H1 (cell line): ENCODE measurements around the gene RNF2. TPM values are rescaled to one million over a fixed set of nuclear protein-coding genes. Genes with fewer than 3 reads are reported as not detected.
"Not testable (repeated sequence)": the region's sequence is repeated elsewhere in the genome, so short reads cannot be mapped to it uniquely, and the experiment has no call there.

Experiments used
- CTCF ChIA-PET: fragments of 300-600 bp; sonication (Branson Sonifier 250); formaldehyde crosslinking; loops from one replicate; lab custom pipeline; 2021; ENCODE audit not compliant: partially characterized antibody; lab: Charles Lee
- POLR2A ChIA-PET: fragments of 300-600 bp; sonication (Branson Sonifier 250); formaldehyde crosslinking; loops from one replicate; lab custom pipeline; 2021; ENCODE audit warnings: inconsistent platforms; ENCODE audit not compliant: partially characterized antibody; lab: Charles Lee
- DNase-seq, 2 experiments: peaks; one replicate each; pipeline versions ENCODE4 v3.0.0 to v3.0.0-alpha.2; 2010 to 2022; ENCODE audit warnings: low spot score in 2 of 2, low read depth in 1 of 2, mixed read lengths in 1 of 2
- FAIRE-seq: peaks from 2 replicates; lab custom pipeline; 2011; peaks lifted over from hg19 to GRCh38; lab: Jason Lieb, UNC
- H2AFZ ChIP-seq: 2 replicates; pipeline ENCODE4 v1.8.1; 2012; ENCODE audit warnings: low read length, inconsistent platforms
- H2AK5ac ChIP-seq: 2 replicates; pipeline ENCODE4 v1.6.1; 2013; ENCODE audit warnings: low read depth, low read length
- H2BK120ac ChIP-seq: replicated peaks from 2 replicates; pipeline ENCODE3; 2013; ENCODE audit warnings: low read depth, low read length, inconsistent platforms
- H2BK12ac ChIP-seq: 2 replicates; pipeline ENCODE4 v1.6.1; 2013; ENCODE audit warnings: low read depth, low read length
- H2BK15ac ChIP-seq: 2 replicates; pipeline ENCODE4 v1.6.1; 2013; ENCODE audit warnings: low read length
- H2BK20ac ChIP-seq: 2 replicates; pipeline ENCODE4 v1.6.1; 2013; ENCODE audit warnings: low read length
- H2BK5ac ChIP-seq: 2 replicates; pipeline ENCODE4 v1.6.1; 2013; ENCODE audit warnings: low read depth, low read length
- H3K14ac ChIP-seq: 2 replicates; pipeline ENCODE4 v1.6.1; 2013; ENCODE audit warnings: inconsistent platforms; ENCODE audit not compliant: insufficient read length
- H3K18ac ChIP-seq: 2 replicates; pipeline ENCODE4 v1.6.1; 2013; ENCODE audit warnings: low read length; ENCODE audit errors: extremely low read depth
- H3K23ac ChIP-seq: 2 replicates; pipeline ENCODE4 v1.6.1; 2013; ENCODE audit warnings: inconsistent platforms; ENCODE audit not compliant: insufficient read length
- H3K23me2 ChIP-seq: 2 replicates; pipeline ENCODE4 v1.6.1; 2013; ENCODE audit warnings: low read depth, low read length
- H3K27ac ChIP-seq: 2 replicates; pipeline ENCODE4 v1.6.1; 2011; ENCODE audit warnings: low read depth, low read length, inconsistent platforms
- H3K27me3 ChIP-seq, 4 experiments: replicated peaks in 1 of 4; 1 replicate in 1 of 4; 2 replicates in 3 of 4; pipeline versions ENCODE4 v1.6.1 to v1.8.1; 2011 to 2013; ENCODE audit warnings: low read length in 3 of 4, mild to moderate bottlenecking in 3 of 4, inconsistent platforms in 2 of 4, mixed read lengths in 2 of 4, moderate library complexity in 1 of 4; ENCODE audit not compliant: control insufficient read depth in 3 of 4, insufficient read depth in 3 of 4; ENCODE audit errors: extremely low read depth in 1 of 4
- H3K36me3 ChIP-seq, 4 experiments: 2 replicates each; pipeline versions ENCODE4 v1.6.1 to v1.8.1; 2011 to 2013; ENCODE audit warnings: mild to moderate bottlenecking in 4 of 4, low read length in 3 of 4, moderate library complexity in 2 of 4, control low read depth in 1 of 4, inconsistent platforms in 1 of 4; ENCODE audit not compliant: insufficient read depth in 4 of 4, control insufficient read depth in 2 of 4
- H3K4ac ChIP-seq: replicated peaks from 2 replicates; pipeline ENCODE3; 2013; ENCODE audit warnings: low read length, low read depth, mixed read lengths, inconsistent platforms; ENCODE audit not compliant: insufficient read length
- H3K4me1 ChIP-seq, 4 experiments: replicated peaks in 1 of 4; 1 replicate in 1 of 4; 2 replicates in 3 of 4; pipeline versions ENCODE4 v1.6.1 to v1.8.1; 2011 to 2013; ENCODE audit warnings: low read length in 3 of 4, inconsistent platforms in 2 of 4, mixed read lengths in 1 of 4; ENCODE audit not compliant: insufficient read depth in 4 of 4, control insufficient read depth in 3 of 4
- H3K4me2 ChIP-seq, 2 experiments: 2 replicates each; pipeline versions ENCODE4 v1.6.1 to v1.8.1; 2011 to 2013; ENCODE audit warnings: low read depth in 2 of 2, low read length in 2 of 2, control low read depth in 1 of 2, inconsistent platforms in 1 of 2, mild to moderate bottlenecking in 1 of 2; ENCODE audit not compliant: insufficient read depth in 1 of 2
- H3K4me3 ChIP-seq, 4 experiments: fragments of 200-600, 300-600 bp in 1 of 4; sonication (generic), shearing (Covaris generic), sonication (Bioruptor Twin) in 1 of 4; 2 replicates each; pipeline versions ENCODE4 v1.5.1 to v1.8.1; 2011 to 2016; ENCODE audit warnings: low read length in 4 of 4, low read depth in 3 of 4, control low read depth in 2 of 4, inconsistent platforms in 2 of 4, mild to moderate bottlenecking in 2 of 4, mixed read lengths in 1 of 4, moderate library complexity in 1 of 4; ENCODE audit not compliant: insufficient read depth in 2 of 4; ENCODE audit errors: extremely low read depth in 1 of 4
- H3K56ac ChIP-seq: replicated peaks from 2 replicates; pipeline ENCODE3; 2013; ENCODE audit warnings: low read depth, mild to moderate bottlenecking, mixed read lengths, low read length, inconsistent platforms; ENCODE audit not compliant: insufficient read length
- H3K79me1 ChIP-seq: 2 replicates; pipeline ENCODE4 v1.6.1; 2013; ENCODE audit warnings: low read depth, low read length, control low read depth
- H3K79me2 ChIP-seq, 2 experiments: 2 replicates each; pipeline versions ENCODE4 v1.6.1 to v1.8.1; 2012 to 2013; ENCODE audit warnings: low read length in 2 of 2, mild to moderate bottlenecking in 2 of 2, inconsistent platforms in 1 of 2; ENCODE audit not compliant: insufficient read depth in 2 of 2, control insufficient read depth in 1 of 2
- H3K9ac ChIP-seq, 4 experiments: replicated peaks in 1 of 4; 1 replicate in 1 of 4; 2 replicates in 3 of 4; pipeline versions ENCODE4 v1.6.1 to v1.8.1; 2011 to 2013; ENCODE audit warnings: low read depth in 3 of 4, low read length in 3 of 4, control low read depth in 2 of 4, mild to moderate bottlenecking in 2 of 4, moderate library complexity in 2 of 4, inconsistent platforms in 1 of 4; ENCODE audit errors: extremely low read depth in 1 of 4
- H3K9me3 ChIP-seq, 2 experiments: 2 replicates each; pipeline versions ENCODE4 v1.6.1 to v1.8.1; 2012 to 2013; ENCODE audit warnings: mild to moderate bottlenecking in 2 of 2, moderate library complexity in 2 of 2, control low read depth in 1 of 2, inconsistent platforms in 1 of 2, low read depth in 1 of 2, low read length in 1 of 2, mixed read lengths in 1 of 2; ENCODE audit not compliant: insufficient read depth in 2 of 2
- H4K20me1 ChIP-seq, 2 experiments: replicated peaks in 1 of 2; 2 replicates each; pipeline versions ENCODE3 to v1.8.1; 2011 to 2013; ENCODE audit warnings: inconsistent platforms in 2 of 2, low read length in 2 of 2, mild to moderate bottlenecking in 1 of 2; ENCODE audit not compliant: insufficient read depth in 2 of 2, control insufficient read depth in 1 of 2
- H4K5ac ChIP-seq: 2 replicates; pipeline ENCODE4 v1.6.1; 2013; ENCODE audit warnings: low read length, low read depth, mixed read lengths, inconsistent platforms; ENCODE audit not compliant: insufficient read length
- H4K8ac ChIP-seq: 2 replicates; pipeline ENCODE4 v1.8.0; 2013; ENCODE audit warnings: mild to moderate bottlenecking, moderate library complexity, low read length, inconsistent platforms; ENCODE audit not compliant: insufficient read depth; ENCODE audit errors: extremely low read depth
- H4K91ac ChIP-seq: replicated peaks from 2 replicates; pipeline ENCODE3; 2013; ENCODE audit warnings: low read length, mixed read lengths, inconsistent platforms; ENCODE audit not compliant: insufficient read length
- WGBS, 2 experiments: shearing (Covaris generic) in 1 of 2; methylation state at CpG; one replicate each; pipeline versions ENCODE4 v1.1.6 to v1.1.7; 2013 to 2015; ENCODE audit warnings: low lambda C conversion rate in 2 of 2, mixed read lengths in 2 of 2, inconsistent platforms in 1 of 2, low coverage in 1 of 2, missing lambda C conversion rate in 1 of 2; ENCODE audit not compliant: insufficient replicate concordance in 2 of 2, insufficient coverage in 1 of 2, insufficient read length in 1 of 2; ENCODE audit errors: extremely low coverage in 1 of 2, missing lambda C conversion rate in 1 of 2; 5-methylcytosine and 5-hydroxymethylcytosine counted together
- polyA plus RNA-seq, 7 experiments: library from polyadenylated mRNA; depleted of rRNA in 3 of 7; stranded (reverse) in 5 of 7; unstranded in 2 of 7; fragments of >200 nt in 5 of 7; fragments of 200-250 nt in 2 of 7; gene quantifications; 1 replicate in 5 of 7; 2 replicates in 1 of 7; 4 replicates in 1 of 7; pipeline versions ENCODE4 v1.2.1 to v1.2.3, GENCODE V29; 2011 to 2013; ENCODE audit warnings: missing spikeins in 2 of 7, mixed read lengths in 2 of 7
- total RNA-seq: library from RNA; stranded (reverse); fragmentation: NEBNext Ultra II Directional; extraction: Animal tissue kit (Norgen Biotek cat#: 25700); gene quantifications from 2 replicates; pipeline ENCODE4 v1.2.1, GENCODE V29; 2021

Gene RNF2
- total and polyA plus RNA-seq, 2 of the 8 experiments (the other 6 are each of a cell fraction or from before 2014, with no cell fraction given): 28.9 to 58.9 TPM

GRCh38 chr1:185001312-185001880 lies 44.0 kb upstream of the RNF2 start:
- H3K56ac ChIP-seq, H3K18ac ChIP-seq, H2BK12ac ChIP-seq, H3K4ac ChIP-seq, FAIRE-seq, H3K14ac ChIP-seq, H3K4me2 ChIP-seq, H3K4me3 ChIP-seq, H2BK5ac ChIP-seq, POLR2A ChIA-PET, H4K91ac ChIP-seq, H2AFZ ChIP-seq, DNase-seq, H3K27me3 ChIP-seq, H3K9me3 ChIP-seq, H4K20me1 ChIP-seq, H3K23ac ChIP-seq, H2BK15ac ChIP-seq, H3K36me3 ChIP-seq, H2BK120ac ChIP-seq, H2BK20ac ChIP-seq, H2AK5ac ChIP-seq, H3K27ac ChIP-seq, H3K79me2 ChIP-seq, H4K8ac ChIP-seq, H4K5ac ChIP-seq, H3K23me2 ChIP-seq, CTCF ChIA-PET, H3K9ac ChIP-seq, H3K4me1 ChIP-seq, H3K79me1 ChIP-seq: not testable (repeated sequence)
- 89% methylated on average over 22 of the region's 26 CpGs; no CpG with 5 or more reads in 1 of the 2 experiments for WGBS, 2 experiments
